SKM-1 (cell line): ENCODE data around the gene AK2.
"Not testable (repeated sequence)": the region's sequence is repeated elsewhere in the genome, so short reads cannot be mapped to it uniquely, and the experiment has no call there.

ENCODE experiments used
- DNase-seq: peaks from one replicate; lab custom pipeline; 2025; ENCODE audit not compliant: unreplicated experiment; lab: John Stamatoyannopoulos, UW

AK2 gene

DNA sequence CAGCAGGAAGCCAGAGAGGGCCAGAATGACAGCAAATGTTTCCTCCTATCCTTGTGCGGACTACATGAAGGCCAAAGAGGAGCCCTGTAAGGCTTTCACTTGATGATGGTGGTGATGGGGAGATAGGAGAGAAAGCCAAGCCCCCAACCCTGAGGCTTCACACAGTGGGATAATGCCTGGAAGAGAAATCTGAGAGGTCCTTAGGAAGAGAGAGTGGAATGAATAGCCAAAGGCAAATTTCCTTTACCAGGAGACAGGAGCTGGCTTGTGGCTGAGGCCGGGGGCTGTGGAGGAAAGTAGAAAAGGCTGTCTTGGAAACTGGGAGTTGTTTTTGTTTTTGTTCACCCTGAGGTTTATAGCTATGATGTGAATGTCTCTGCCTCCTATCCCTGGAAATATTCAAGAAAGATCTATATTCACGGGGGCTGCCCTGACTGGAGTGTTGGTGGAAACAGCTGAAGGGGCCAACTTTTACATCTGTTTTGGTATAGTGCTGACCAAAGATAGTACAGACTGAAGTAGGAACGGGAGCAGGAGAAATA is 59.1 kb downstream of the AK2 start:
- no peak for DNase-seq

- not testable (repeated sequence) for DNase-seq
These were observed 61.6 kb downstream of the AK2 start for GRCh38 chr1:32975055-32975454.

DNA sequence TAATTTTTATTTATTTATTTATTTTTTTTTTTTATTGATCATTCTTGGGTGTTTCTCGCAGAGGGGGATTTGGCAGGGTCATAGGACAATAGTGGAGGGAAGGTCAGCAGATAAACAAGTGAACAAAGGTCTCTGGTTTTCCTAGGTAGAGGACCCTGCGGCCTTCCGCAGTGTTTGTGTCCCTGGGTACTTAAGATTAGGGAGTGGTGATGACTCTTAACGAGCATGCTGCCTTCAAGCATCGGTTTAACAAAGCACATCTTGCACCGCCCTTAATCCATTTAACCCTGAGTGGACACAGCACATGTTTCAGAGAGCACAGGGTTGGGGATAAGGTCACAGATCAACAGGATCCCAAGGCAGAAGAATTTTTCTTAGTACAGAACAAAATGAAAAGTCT is 63.2 kb downstream of the AK2 start:
- DNase-seq, result not testable (repeated sequence)

DNA sequence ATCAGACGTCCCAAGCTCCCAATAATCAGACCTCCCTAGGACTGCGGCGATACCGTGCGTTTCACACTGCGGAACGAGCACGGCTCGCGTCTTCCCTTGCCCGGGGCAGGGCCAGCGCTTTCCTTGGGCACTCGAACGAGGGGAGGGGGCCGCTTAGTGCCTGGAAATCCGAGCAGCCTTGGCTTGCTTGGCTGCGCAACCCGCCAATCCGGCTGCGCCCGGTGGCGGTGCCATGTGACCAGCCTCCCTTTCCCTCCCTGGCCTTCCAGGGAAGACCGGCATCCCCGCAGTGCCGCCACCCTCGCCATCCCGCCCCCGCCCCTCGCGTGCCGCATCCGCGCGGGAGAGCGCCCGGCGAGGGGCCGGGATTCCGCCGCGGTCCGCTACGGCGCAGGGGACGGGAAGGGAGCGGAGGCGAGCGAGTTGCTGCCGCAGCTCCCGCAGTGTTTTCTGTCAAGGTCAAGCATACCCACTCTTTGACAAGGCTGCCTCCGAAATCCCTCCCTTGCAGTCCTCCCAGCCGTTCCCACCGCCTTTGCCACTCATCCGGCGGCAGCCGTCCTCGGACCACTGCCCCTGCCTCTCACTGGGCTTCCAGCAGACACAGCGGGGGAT is 63.8 kb downstream of the AK2 start:
- DNase-seq, result no peak

DNA sequence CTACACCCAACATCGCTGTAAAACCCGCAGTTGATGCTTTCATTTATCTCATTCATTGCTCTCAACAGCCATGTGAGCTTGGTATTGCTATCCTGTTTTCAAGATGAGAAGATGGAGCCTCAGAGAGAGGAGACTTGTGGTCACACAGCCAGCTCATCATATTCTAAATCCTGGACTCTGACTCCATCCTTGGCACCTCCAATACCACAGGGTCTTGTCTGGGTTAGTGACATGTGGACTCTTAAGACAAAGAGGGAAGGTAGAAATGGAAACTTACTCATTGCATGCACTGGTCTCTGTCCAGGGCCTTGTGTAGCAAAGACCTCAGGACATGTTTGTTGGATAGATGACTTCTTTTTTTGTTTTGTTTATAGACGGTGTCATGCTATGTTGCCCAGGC is 65.1 kb downstream of the AK2 start:
- DNase-seq, result no peak

GRCh38 chr1:32971156-32971555 is 65.5 kb downstream of the AK2 start:
- no peak for DNase-seq

GRCh38 chr1:32969566-32969965 is 67.1 kb downstream of the AK2 start:
- DNase-seq, result no peak

DNA sequence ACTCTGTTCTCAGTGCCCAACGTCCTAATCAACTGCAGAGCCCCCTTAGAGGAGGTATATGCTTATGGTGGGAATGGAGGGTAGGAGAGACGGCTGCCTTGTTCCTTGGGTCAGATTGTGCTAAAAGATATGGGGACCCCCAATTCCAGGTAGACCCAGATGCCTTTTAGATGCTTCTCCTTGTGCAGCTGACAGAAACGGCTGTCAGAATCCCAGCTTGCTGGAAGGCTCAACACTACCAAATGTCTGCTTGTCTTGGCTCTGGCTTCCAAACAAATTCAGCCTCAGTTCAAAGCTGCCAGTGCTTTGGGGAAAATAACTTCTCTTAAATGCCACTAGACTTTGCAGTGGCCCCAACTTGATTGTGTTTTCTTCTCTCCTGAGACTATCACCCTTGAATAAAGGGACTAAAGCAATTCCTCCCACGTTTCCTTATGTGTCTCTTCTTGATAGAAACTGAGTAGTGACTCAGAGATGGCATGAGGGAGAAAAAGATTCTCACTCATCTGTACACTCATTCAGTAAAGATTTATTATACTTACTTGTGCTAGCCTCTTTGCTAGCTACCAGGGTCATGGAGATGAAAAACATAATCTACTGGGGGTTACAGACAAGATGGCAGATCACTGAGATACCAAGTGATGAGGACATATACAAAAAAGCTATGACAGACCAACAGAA is 68.7 kb downstream of the AK2 start:
- no peak for DNase-seq

DNA sequence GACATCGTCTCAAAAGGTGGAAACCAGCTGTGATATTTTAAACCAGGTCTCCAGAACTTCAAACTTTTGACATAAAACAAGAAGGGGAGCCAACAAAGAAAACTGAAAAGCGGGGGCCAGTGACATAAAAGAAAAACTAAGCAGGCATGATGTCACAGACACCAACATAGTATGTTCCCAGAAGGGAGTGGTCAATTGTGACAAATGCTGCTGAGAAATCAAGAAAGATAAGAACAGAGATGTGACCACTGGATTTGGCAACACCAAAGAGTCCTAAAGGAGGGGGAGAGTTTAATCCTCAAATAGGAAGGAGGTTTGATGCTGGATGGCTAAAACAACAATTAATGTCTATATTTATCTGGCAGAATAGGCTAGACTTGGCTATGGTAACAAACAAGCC is 69.8 kb downstream of the AK2 start:
- no peak for DNase-seq

- no peak for DNase-seq
These were observed 71.4 kb downstream of the AK2 start for GRCh38 chr1:32965251-32965747.

DNA sequence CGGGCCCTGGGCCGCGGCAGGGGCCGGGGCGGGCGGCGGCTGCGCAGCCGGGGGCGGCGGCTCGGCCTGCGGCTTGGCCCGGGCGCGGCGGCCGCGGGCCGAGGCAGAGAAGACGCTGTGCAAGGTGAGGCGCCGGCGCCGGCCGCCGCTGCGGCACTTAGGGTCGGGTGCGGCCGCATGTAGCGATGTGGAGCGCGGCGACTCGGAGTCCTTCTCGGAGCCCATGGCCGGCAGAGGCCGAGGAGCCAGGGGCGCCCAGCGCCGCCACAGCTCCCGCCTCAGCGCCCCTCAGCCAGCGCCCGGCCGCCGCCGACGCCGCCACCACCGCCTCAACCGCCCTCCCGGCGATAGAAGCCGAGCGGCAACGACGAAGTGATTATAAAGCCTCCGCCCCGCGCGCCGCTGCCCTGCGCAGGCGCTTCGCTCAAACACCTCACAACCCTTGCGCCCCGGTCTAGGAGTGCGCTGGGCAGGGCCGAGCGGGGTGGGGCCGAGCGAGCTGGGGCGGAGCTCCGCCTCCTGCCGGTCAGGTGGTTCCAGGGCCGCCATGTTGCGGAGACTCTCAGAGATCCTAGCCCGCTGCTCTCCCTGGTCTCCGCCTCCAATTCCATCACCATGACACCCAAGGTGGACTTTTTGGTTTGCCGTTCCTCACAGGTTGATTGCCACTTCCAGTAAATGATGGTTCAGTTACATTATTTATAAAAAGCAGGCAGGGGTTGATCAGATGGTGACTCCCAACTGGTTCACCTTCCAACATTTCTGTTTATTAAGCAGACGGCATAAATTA is 72.0 kb downstream of the AK2 start, which contains the start of gene RNF19B:
Gene RNF19B (minus strand): TSS at position 349 of the 790 bp plus-strand sequence. CDS start 124 bp downstream, at position 225.
- peak; percentile 87 for DNase-seq

- no peak for DNase-seq
These were observed 72.8 kb downstream of the AK2 start for GRCh38 chr1:32963746-32964460.

- DNase-seq, result no peak
These were observed 74.3 kb downstream of the AK2 start for GRCh38 chr1:32962248-32962896.

GRCh38 chr1:32960819-32961355 is 75.8 kb downstream of the AK2 start:
- DNase-seq, result no peak

DNA sequence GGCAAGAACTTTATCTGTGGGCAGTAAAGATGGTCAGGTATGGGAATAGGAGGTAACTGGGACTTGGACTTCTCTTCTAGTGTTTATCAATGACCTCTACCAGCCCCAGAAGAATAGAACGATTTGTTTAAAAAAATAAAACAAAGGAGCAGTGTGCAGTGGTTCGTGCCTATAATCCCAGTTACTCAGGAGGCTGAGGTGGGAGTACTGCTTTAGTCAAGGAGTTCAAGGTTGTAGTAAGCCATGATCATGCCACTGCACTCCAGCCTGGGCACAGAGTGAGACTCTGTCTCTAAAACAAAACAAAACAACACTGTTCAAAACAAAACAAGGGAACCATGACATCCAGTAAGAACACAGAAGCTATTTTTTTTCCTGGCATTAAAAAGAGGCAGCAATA is 76.3 kb downstream of the AK2 start:
- no peak for DNase-seq

DNA sequence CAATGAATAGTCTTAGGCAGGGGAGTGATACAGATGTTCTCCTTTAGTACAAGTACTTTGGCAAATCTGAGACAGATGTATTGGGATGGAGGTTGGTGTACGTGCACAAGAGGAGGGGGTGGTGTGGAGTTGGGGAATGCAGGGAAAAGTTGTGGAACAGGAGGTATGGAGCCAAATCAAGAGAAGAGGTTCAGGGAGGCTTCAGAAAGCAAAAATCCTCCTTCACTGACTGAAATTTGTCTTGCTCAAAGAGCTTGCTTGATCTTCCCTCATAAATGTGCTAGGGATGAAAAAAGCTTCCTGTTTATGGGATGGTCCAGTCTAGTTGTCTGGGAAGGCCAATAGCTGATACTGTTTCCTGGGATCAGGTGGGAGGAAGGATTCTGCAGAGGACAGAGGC is 77.9 kb downstream of the AK2 start:
- DNase-seq, result no peak
